Measurements from ENCODE around the gene RGMB. TPM values are rescaled to one million over a fixed set of nuclear protein-coding genes. Genes with fewer than 3 reads are reported as not detected.

RGMB gene
- total RNA-seq, 1 donor from 2014 or later: 14.3 TPM

DNA sequence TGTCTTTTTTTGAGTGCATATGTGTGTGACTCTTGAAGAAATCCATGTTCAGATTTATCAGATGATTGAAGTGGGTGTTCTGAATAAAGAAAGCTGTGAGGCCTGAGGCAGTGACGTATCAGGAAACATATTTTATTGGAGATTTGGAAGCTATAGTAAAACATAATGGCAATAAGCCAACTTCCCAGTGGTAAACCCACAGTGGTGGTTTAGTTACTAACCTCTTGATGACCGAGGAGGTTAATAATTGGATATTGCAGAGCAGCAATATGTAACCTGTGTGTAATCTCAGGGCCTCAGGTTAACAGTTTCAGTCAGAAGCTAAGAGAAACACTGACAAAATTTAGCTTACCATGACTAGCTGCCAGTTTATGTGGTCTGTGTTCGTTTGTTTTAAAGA, 6.9 kb downstream of the RGMB start:
- intact Hi-C loops (cut with micrococcal nuclease): no loop called here
- ATAC-seq: no peak

DNA sequence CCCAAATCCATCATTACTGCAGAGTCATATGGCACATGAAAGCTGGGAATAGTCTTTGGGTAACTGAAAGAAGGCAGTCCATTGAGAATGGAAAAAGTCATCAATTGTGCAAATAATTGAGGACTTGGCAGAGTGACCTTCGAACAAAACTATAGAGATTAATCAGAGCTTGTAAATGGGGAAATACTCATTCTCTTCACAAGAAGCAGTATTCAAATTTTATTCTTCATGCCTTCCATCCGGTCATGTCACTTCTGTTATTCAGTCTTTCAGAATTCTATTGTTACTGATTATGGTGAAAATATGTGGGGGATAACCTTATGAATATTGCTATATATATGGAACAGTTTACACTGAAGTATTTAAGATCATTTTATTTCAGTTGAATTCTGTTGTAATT, 8.1 kb downstream of the RGMB start:
- intact Hi-C loops (cut with micrococcal nuclease): no loop called here
- ATAC-seq (no peak), DNase-seq (no peak)

More for the DNA sequence above, 6.9 kb downstream of the RGMB start:
- DNase-seq: no peak

DNA sequence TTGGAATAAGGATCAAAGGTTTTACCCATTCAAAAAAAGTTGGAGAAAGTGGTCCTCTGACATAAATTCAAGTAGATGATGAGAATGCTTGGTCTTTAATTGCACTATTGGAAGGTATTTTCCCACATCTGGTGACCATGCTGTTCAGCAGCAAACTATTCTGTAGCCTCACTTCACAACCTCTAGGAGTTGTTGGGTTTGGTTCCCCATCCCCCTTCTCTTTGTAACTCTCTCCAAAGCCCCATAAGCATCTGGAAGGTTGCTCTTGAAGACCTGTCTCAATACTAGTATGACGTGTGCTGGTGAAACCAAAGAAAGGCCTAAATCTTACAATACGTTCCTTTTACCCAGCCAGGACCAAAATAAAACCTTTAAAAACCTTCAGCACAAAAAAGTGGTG, 8.5 kb downstream of the RGMB start:
- ATAC-seq: no peak
- DNase-seq: no peak
- intact Hi-C loops (cut with micrococcal nuclease): no loop called here

DNA sequence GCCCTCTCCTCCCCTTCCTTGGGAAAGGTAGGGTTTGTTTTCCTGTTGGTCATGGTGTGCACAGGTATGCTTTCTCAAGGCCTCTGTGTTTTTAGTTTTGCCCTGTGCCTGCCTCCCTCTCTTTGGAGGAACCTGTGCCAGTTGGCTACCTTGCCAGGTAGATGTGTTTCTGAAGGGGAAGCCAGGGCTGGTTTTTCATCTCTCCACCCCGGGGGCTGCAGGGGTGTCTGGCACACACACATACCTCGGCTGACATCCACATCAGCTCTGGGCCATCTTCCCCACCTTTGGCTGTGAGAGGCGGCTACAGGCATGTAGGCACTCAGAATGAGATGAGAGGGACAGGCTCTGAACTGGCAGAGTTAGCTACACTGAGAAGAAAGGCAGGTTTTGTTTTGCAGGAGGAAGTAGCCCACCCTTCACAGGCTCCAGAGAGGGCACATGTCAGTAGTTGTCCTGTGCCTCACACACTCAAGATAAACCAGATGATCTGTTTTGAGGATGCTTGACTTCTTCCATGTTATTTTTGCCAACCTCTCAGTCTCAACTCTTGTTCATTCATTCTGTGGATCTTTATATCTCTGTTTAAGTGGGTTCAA, 9.7 kb downstream of the RGMB start:
- no peak for ATAC-seq
- intact Hi-C loops (cut with micrococcal nuclease): no loop called here
- no peak for DNase-seq

DNA sequence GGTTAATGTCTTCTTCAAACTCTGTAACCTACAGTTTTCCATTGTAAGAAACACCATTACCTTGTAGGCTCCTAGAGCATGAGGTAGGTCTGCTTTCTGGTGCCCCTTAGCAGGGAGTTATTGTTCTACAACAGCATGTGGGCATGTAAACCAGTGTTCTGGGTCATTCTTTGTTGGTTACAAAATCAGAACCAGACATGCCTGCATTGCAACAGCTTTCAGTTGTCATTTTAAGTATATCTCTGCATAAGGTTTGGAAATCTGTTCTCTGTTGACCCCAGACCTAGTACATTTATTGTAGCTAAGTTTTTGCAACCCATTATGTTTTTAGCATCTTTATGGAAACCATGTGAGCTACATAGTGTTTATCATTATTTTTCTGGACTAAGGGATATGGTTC, 10.9 kb downstream of the RGMB start:
- ATAC-seq (no peak), DNase-seq (no peak)
- intact Hi-C loops (cut with micrococcal nuclease): no loop called here

DNA sequence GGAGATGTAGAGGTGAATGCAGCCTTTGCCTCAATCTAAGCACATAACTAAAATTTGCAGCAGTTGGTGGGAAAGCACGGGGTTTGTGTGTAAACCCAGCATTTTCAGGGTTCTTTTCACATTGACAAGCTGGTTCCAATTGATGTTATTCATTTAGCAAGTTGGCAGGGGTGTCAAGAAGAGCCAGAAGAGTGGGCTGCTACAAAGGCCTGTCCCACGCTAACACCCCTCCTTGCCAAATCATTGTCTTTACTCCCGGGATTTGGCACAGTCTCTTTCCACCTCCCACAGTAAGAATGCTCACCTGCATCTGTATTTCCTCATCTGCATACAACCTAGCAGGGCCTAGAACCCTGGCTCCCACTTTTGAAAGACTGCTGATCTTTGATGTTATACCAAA, 11.8 kb downstream of the RGMB start:
- intact Hi-C loops (cut with micrococcal nuclease): no loop called here
- no peak for ATAC-seq

DNA sequence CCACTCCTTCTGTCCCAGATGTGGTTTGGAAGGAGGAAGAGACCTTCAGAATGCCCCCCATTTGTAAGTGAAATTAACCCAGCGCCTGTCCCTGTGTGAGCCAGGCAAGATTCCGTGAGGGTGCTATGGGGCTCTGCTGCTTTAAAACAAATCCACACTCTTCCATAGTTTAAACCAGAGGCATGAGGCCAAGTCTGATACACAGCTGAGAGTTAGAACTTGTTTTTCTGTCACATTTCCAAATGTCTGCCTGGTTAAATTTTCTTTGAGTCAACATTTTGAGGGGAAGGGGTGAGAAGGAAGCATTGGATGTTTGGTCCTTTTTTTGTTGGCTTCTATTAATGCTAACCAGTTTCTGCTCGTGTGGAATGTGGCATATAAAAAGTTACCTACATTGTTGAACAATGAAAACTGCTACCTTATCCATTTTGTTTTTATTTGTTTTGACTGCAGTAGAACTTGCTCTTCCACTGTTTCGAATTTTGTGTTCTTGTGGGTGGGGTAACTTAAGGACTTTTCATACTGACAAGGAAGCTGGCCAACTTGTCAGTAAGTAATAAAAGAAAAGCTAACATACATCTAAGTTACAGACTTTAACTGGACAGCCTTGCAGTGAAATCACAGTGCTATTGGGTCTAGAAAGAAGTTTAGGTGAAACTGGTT, 12.9 kb downstream of the RGMB start:
- intact Hi-C loops (cut with micrococcal nuclease): no loop called here
- DNase-seq (no peak), ATAC-seq (no peak)

More for the DNA sequence above, 11.8 kb downstream of the RGMB start:
- DNase-seq: no peak

DNA sequence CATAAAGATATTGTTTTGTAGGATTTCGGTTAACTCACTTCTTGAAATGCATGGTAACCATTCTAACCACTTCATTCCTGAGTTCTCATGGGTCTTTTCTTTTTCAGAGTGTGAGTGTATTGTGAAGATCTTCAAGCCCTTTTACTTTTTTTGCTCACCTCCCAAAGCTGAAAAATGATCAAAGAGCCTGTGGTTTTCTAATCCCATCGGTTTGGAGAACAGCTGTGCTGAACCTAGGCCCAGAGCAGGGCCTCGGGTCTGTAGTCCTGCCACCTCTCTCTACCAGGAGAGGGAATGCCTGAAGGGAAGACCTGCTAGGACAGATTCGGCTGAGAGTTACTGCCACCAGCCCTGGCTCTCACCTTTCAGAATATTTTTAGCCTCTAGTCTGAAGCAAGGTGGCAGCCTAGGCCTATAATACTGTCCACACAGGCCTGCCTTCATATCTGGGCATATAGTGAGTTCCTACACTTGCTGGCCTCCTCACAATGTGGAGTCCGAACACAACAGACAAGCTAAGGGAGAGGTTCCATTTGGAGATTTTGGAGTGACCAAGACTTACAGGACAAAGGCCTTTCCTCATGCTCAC, 13.8 kb downstream of the RGMB start:
- DNase-seq (no peak), ATAC-seq (peak; percentile 93)
- intact Hi-C loops (cut with micrococcal nuclease): no loop called here

DNA sequence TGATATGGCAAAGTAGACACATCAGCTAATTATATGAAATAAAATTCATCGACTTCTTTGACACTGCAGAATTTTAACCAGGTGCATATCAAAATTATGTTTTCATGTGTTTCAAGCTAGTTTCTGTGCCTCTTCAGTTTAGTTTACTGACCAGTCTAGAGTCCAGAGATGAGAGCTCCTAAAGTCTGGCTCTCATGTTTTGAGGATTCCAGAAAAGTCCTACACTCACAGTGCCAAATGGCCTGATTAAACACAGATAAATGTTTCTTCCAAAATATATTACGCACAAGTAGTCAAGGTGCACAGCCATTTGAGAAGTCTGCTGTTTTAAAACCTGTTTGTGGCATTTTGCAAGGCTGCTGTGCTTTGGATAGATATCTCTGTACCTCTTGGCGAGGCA, 15.6 kb downstream of the RGMB start:
- no peak for ATAC-seq
- no peak for DNase-seq
- intact Hi-C loops (cut with micrococcal nuclease): no loop called here

DNA sequence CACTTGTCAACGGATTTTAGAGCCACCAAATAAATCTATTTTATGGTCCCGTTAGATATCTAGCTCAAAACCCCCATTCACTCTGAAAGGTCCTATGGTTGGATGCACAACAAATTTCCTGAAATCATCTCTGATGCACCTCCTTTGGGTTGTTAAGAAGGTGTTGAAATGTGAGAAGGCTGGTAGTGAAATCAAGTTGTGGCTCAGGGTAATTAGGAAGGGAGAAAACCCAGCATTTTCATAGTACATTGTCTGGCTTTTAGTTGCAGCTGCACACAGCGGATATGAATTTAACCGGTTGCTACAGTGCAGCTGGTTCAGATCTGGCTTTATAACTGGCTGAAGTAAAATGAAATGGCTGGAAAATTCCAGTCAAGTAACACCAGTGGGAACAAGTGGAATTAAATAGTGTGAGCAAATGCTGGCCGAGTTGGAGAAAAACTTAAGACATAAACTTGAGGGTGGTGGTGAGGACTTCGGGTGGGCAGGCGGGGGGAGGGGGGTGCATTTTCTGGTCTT, 17.6 kb downstream of the RGMB start:
- intact Hi-C loops (cut with micrococcal nuclease): no loop called here

DNA sequence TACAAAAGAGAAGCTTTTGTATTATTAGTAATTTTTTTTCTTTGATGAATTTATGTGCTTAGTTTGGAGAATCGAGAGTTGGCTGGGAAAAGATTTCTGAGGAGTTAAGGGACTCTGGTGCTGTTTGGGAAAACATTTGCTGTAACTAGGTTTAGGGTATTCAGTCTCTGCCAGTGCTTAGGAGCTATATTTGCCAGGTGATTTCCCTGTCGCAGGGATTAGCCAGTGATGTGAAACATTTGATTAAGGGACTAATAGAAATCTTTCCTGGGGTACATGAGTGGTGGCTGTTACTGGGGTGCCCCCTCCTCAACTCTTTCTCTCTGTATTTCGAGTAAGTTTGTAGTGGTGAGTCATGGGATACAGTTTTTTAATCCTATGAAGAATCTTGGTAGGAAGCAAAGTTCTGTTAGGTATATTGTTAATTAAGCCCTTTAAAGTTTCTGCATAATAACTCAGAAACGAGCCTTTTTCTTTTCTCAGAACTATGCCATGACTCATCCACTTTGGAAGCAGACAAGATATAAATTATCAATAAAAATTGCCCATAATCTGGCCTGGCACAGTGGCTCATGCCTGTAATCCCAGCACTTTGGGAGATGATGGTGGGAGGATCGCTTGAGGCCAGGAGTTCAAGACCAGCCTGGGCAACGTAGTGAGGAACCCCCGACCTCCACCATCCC, 18.6 kb downstream of the RGMB start:
- no peak for ATAC-seq
- intact Hi-C loops (cut with micrococcal nuclease): no loop called here
- DNase-seq: no peak

More for the DNA sequence above, 17.6 kb downstream of the RGMB start:
- DNase-seq (no peak), ATAC-seq (peak; percentile 71)

DNA sequence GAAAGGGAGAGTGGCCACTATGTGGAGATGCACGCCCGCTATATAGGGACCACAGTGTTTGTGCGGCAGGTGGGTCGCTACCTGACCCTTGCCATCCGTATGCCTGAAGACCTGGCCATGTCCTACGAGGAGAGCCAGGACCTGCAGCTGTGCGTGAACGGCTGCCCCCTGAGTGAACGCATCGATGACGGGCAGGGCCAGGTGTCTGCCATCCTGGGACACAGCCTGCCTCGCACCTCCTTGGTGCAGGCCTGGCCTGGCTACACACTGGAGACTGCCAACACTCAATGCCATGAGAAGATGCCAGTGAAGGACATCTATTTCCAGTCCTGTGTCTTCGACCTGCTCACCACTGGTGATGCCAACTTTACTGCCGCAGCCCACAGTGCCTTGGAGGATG, 19.8 kb downstream of the RGMB start:
- ATAC-seq (no peak), DNase-seq (no peak)
- intact Hi-C loops (cut with micrococcal nuclease): no loop called here

DNA sequence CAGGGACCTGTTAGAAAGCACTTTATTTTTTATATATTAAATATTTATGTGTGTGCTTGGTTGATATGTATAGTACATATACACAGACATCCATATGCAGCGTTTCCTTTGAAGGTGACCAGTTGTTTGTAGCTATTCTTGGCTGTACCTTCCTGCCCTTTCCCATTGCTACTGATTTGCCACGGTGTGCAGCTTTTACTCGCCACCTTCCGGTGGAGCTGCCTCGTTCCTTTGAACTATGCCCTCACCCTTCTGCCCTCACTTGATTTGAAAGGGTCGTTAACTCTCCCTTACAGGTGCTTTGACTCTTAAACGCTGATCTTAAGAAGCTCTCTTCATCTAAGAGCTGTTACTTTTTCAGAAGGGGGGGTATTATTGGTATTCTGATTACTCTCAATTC, 20.5 kb downstream of the RGMB start:
- ATAC-seq (no peak), DNase-seq (no peak)
- intact Hi-C loops (cut with micrococcal nuclease): no loop called here

DNA sequence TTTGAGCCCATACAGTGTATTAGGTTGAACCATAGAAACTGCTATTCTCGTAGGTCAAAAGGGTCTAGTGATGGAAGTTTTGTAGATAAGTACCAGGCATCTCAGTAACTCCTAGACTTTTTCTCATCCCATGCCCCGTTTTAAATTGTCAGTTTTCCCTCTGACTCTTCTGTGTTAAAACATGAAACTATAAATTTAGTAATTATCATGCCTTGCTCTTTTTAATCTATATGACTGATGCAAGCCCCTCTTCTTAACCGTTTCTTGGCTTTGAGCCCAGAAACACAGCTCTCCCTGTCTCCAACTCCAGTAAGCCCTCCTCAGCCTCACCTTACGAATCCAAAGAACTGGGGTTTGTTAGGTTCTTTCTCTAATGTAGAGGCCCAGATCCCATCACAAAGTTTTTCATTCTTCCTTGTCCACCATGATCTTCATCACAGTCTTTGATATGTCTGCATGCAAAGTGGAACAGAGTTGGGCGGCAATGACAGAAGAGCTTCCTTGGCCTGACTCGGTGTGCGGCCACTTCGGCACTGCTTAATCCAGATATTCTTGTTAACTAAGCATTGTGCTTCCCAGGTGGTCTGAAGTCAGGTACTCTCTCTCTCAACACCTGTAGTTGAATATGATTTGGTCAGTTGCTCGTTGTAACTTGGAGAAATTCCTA, 21.1 kb downstream of the RGMB start:
- ATAC-seq (no peak), DNase-seq (no peak)
- intact Hi-C loops (cut with micrococcal nuclease): no loop called here

DNA sequence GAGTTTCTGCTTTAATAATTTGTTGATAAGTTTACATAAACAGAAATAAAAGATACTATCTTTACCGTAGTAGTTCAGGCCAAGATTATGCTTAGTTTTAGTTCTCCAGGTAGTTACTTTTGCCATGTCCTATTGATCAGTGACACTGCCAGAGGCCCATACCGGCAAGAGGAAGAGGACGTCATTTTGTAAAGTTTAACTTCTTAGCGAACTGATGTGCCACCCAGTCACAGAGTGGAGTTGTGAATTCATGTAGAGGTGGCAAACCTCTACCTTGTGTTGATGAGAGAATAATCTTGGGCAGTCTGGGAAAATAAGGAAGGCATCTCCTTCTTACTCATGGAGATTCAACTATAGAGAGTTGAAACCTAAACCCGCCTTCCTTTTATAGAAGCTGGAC, 21.8 kb downstream of the RGMB start:
- intact Hi-C loops (cut with micrococcal nuclease): no loop called here
- no peak for ATAC-seq
- DNase-seq: no peak

DNA sequence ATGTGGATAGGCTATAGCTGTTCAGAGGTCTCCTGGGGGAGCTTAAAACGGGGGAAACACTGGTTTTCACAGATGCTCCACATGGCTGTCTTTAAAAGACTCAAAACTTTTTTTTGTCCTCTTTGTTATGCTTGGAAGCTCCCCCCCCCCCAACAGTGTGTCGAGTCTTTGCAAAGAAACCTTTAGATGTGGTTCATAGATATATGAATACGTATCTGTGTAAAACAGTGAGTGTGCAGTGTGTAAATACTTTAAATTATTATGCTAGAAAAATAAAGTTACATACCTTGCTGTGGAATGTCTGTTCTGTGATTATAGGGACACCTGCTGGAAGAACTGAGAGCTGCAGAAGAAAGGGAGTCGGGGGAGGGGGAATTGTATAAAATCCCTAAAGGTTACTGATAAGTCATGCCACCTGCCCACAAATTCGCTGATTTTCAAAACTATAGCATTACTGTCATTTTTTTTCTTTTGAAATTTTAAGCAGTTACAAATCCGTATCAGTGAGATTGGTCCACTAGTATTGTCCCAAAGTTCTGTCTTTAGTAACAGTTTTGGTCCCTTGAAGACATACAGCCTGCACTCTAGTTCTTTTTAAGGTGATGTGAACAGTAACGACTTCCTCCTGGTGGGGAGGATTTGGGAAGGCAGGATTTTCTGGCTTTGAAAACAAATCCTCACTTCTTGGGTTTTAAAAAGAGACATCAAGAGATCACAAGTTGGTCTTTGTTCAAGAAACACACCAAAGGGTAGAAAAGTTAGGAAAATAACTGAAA, 22.9 kb downstream of the RGMB start:
- ATAC-seq: peak; percentile 57

DNA sequence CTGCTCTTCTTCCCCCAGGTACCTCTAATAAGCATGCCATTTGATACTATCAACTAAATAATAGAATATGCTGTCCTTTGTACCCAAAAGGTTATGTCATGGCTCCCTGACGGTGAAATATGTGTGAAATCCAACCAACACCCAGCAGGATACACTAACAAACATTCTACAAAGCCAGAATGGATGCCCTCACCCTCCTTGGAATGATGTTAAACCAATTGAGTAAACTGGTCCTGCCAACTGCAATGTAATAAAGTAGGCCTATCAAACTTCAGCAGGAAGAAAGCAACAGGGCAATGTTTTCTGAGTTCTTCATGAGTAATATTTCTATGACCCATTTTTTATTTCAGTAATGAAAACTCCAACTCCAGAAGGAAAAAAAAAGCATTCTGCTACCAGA, 24.9 kb downstream of the RGMB start:
- intact Hi-C loops (cut with micrococcal nuclease): no loop called here
- no peak for DNase-seq

More for the DNA sequence above, 22.9 kb downstream of the RGMB start:
- no peak for DNase-seq
- intact Hi-C loops (cut with micrococcal nuclease): no loop called here

DNA sequence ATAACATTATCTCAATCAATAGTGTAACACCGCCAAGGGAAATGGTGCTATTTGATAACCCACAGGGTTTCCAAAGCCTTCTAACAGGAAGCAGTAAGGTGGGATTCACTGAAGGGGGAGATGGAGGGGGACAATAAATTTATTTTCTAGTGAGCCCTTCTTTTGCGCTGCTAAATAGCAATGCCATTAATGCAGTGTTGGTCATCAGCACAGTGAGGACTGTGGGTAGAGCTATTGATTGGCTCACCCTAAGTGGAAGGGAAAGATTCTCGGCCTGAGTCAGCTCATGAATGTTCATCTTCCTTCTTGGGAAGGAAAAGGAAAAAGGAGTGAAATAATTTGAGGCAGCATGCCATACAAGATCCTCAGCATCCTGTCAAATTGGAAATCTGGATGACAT, 25.4 kb downstream of the RGMB start:
- DNase-seq: no peak
- intact Hi-C loops (cut with micrococcal nuclease): no loop called here
- no peak for ATAC-seq

More for the DNA sequence above, 24.9 kb downstream of the RGMB start:
- no peak for ATAC-seq

DNA sequence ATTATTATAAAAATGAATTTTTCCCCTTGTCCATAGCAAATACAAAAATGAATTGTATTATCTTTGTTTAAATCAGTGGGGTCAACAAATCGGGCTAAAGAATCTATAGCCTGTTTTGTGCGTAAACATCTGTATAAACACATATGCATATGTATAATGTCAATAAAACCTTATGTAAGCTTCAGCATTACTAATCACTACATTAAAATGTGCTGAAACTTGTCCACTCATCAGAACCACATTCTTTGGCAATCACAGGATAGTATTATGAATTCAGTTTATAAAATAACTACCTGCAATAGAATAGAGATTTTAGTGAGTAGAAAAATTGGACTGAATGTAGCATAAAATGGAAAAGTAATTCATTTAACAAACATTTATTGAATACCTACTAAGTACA, 30.6 kb downstream of the RGMB start:
- DNase-seq (no peak), ATAC-seq (no peak)
- intact Hi-C loops (cut with micrococcal nuclease): no loop called here

Data from left ventricle myocardium superior (tissue), 1 donor.